Measurements from ENCODE around the gene DAPP1. TPM values are rescaled to one million over a fixed set of nuclear protein-coding genes. Genes with fewer than 3 reads are reported as not detected.

The DAPP1 gene
- polyA plus RNA-seq, 3 donors = 63.1 to 125 (median 87.2) TPM

- no peaks in the 10 kb centered on the region for H3K27me3 ChIP-seq (ENCODE audit: control insufficient read depth in 2 of 2, insufficient read depth in 2 of 2, low read length in 2 of 2)
- peaks cover 53% of the 10 kb centered on the region for H3K79me2 ChIP-seq (ENCODE audit: insufficient read depth, low read length)
- Mint-ChIP-seq H3K36me3 (peaks cover 18 to 22% of the 10 kb centered on the region in 2 donors), H3K27me3 (ENCODE audit: low read depth in 3 of 3) (no peaks in the 10 kb centered on the region), H3K4me1 (peaks cover 28% of the 10 kb centered on the region), H3K4me3 (peak overlapping the region; percentile 91 to 94), H3K9me3 (no peaks in the 10 kb centered on the region), H3K27ac (peak overlapping the region; percentile 97 to 99 (median 99))
- peaks cover 0 to 18% of the 10 kb centered on the region in 2 donors for H3K36me3 ChIP-seq (replicated peaks in 1 of 2; ENCODE audit: control insufficient read depth in 1 of 2, insufficient read depth in 2 of 2, low read length in 2 of 2)
- peak overlapping the region; percentile 72 to 99 (median 96) for H3K4me3 ChIP-seq (replicated peaks in 1 of 3; ENCODE audit: low read depth in 2 of 3, low read length in 3 of 3)
- peak; percentile 12 to 75 (median 39) for DNase-seq
- H2AFZ ChIP-seq (ENCODE audit: insufficient read depth, low read depth, low read length, poor library complexity, severe bottlenecking) = peak overlapping the region; percentile 86
- peak overlapping the region; percentile 97 to 99 for H3K27ac ChIP-seq (ENCODE audit: low read depth in 1 of 2, low read length in 2 of 2)
- peak overlapping the region; percentile 96 for H3K4me2 ChIP-seq (replicated peaks; ENCODE audit: extremely low read depth, low read length, poor library complexity, severe bottlenecking)
- peaks cover 15 to 23% of the 10 kb centered on the region in 2 donors for H3K4me1 ChIP-seq (ENCODE audit: control insufficient read depth in 1 of 2, insufficient read depth in 2 of 2, low read length in 2 of 2)
- intact Hi-C loops (cut with micrococcal nuclease) = loop anchor here (5.0 kb wide), 3 partner anchors 36 to 331 kb away; partner anchors contain the start of genes TRMT10A (in 2 of the 2) and DNAJB14 (in 1 of the 2)
- peak overlapping the region; percentile 95 for H3K9ac ChIP-seq (ENCODE audit: insufficient read depth, low read length, poor library complexity, severe bottlenecking)
- H3K9me3 ChIP-seq (replicated peaks in 1 of 2; ENCODE audit: control insufficient read depth in 1 of 2, insufficient read depth in 1 of 2, low read length in 2 of 2) = no peaks in the 10 kb centered on the region
- TF ChIP-seq CTCF (IDR thresholded peaks at IDR 0.05) = no peak
- H4K20me1 ChIP-seq (ENCODE audit: insufficient read depth, low read length) = no peaks in the 10 kb centered on the region
- 0% methylated on average over 11 of the region's 12 CpGs for WGBS (ENCODE audit: insufficient coverage)
Measured at GRCh38 chr4:99893839-99894160, 77.2 kb downstream of the DAPP1 start.

GRCh38 chr4:99894161-99894997 is 77.8 kb downstream of the DAPP1 start, which contains the start of gene LAMTOR3:
LAMTOR3 (minus strand) TSS chr4:99894427; CDS start chr4:99893963, 464 bp downstream.
- H3K4me2 ChIP-seq (replicated peaks; ENCODE audit: extremely low read depth, low read length, poor library complexity, severe bottlenecking) = peak within 1 kb of the TSS; percentile 96
- peak within 1 kb of the TSS; percentile 90 for H2AFZ ChIP-seq (ENCODE audit: insufficient read depth, low read depth, low read length, poor library complexity, severe bottlenecking)
- H4K20me1 ChIP-seq (ENCODE audit: insufficient read depth, low read length) = no peaks in the 10 kb centered on the region
- no peaks in the 10 kb centered on the region for H3K27me3 ChIP-seq (ENCODE audit: control insufficient read depth in 2 of 2, insufficient read depth in 2 of 2, low read length in 2 of 2)
- peaks cover 15 to 23% of the 10 kb centered on the region in 2 donors for H3K4me1 ChIP-seq (ENCODE audit: control insufficient read depth in 1 of 2, insufficient read depth in 2 of 2, low read length in 2 of 2)
- no peaks in the 10 kb centered on the region for H3K9me3 Mint-ChIP-seq
- H3K36me3 ChIP-seq (replicated peaks in 1 of 2; ENCODE audit: control insufficient read depth in 1 of 2, insufficient read depth in 2 of 2, low read length in 2 of 2) = peaks cover 3 to 23% of the 10 kb centered on the region in 2 donors
- H3K9me3 ChIP-seq (replicated peaks in 1 of 2; ENCODE audit: control insufficient read depth in 1 of 2, insufficient read depth in 1 of 2, low read length in 2 of 2) = no peaks in the 10 kb centered on the region
- no peaks in the 10 kb centered on the region for H3K27me3 Mint-ChIP-seq (ENCODE audit: low read depth in 3 of 3)
- peaks cover 28% of the 10 kb centered on the region for H3K4me1 Mint-ChIP-seq
- DNase-seq = peak; percentile 95 to 98 (median 96)
- H3K79me2 ChIP-seq (ENCODE audit: insufficient read depth, low read length) = peaks cover 49% of the 10 kb centered on the region
- H3K4me3 Mint-ChIP-seq = peak within 1 kb of the TSS; percentile 91 to 94
- peak within 1 kb of the TSS; percentile 97 to 99 (median 99) for H3K27ac Mint-ChIP-seq
- intact Hi-C loops (cut with micrococcal nuclease) = loop anchor here (5.0 kb wide), 3 partner anchors 37 to 332 kb away; partner anchors contain the start of genes TRMT10A (in 2 of the 2) and DNAJB14 (in 1 of the 2)
- 0% methylated on average over 9 of the region's 40 CpGs for WGBS (ENCODE audit: insufficient coverage)
- TF ChIP-seq CTCF (IDR thresholded peaks at IDR 0.05) = no peak
- peak within 1 kb of the TSS; percentile 72 to 99 (median 96) for H3K4me3 ChIP-seq (replicated peaks in 1 of 3; ENCODE audit: low read depth in 2 of 3, low read length in 3 of 3)
- peaks cover 16 to 21% of the 10 kb centered on the region in 2 donors for H3K36me3 Mint-ChIP-seq
- peak within 1 kb of the TSS; percentile 95 for H3K9ac ChIP-seq (ENCODE audit: insufficient read depth, low read length, poor library complexity, severe bottlenecking)
- peak within 1 kb of the TSS; percentile 97 to 99 for H3K27ac ChIP-seq (ENCODE audit: low read depth in 1 of 2, low read length in 2 of 2)
